Neural progenitor cell (in vitro differentiated cells): ENCODE data around the gene ADARB2. TPM values are rescaled to one million over a fixed set of nuclear protein-coding genes. Genes with fewer than 3 reads are reported as not detected.

Experiments used
- DNase-seq: peaks from one replicate; pipeline ENCODE4 v3.0.0-alpha.2; 2016; ENCODE audit warnings: low spot score
- H2AFZ ChIP-seq: fragments of 200-600 bp; sonication (generic); replicated peaks from 2 replicates; pipeline ENCODE4 v1.6.1; 2016; ENCODE audit warnings: antibody characterized with exemption
- H3F3A ChIP-seq: fragments of 200-600 bp; sonication (generic); 2 replicates; pipeline ENCODE4 v1.6.1; 2016; ENCODE audit warnings: antibody characterized with exemption, low read depth
- H3K27ac ChIP-seq: fragments of 200-600 bp; sonication (generic); 2 replicates; pipeline ENCODE4 v1.5.1; 2016; ENCODE audit warnings: mild to moderate bottlenecking
- H3K27me3 ChIP-seq: fragments of 200-600 bp; sonication (generic); 2 replicates; pipeline ENCODE4 v1.6.1; 2016; ENCODE audit warnings: mild to moderate bottlenecking, moderate library complexity
- H3K36me3 ChIP-seq: fragments of 200-600 bp; sonication (generic); 2 replicates; pipeline ENCODE4 v1.5.1; 2016
- H3K4me1 ChIP-seq: fragments of 200-600 bp; sonication (generic); 2 replicates; pipeline ENCODE4 v1.6.1; 2016; ENCODE audit warnings: mixed run types
- H3K4me2 ChIP-seq: fragments of 200-600 bp; sonication (generic); 2 replicates; pipeline ENCODE4 v1.6.1; 2016
- H3K4me3 ChIP-seq: fragments of 200-600 bp; sonication (generic); 2 replicates; pipeline ENCODE4 v1.5.1; 2016
- H3K79me2 ChIP-seq: fragments of 200-600 bp; sonication (generic); 2 replicates; pipeline ENCODE4 v1.6.1; 2016; ENCODE audit warnings: low read depth
- H3K9ac ChIP-seq: fragments of 200-600 bp; sonication (generic); 2 replicates; pipeline ENCODE4 v1.6.1; 2016
- H3K9me3 ChIP-seq: fragments of 200-600 bp; sonication (generic); 2 replicates; pipeline ENCODE4 v1.5.1; 2016; ENCODE audit warnings: low read depth
- H4K20me1 ChIP-seq: fragments of 200-600 bp; sonication (generic); 2 replicates; pipeline ENCODE4 v1.6.1; 2016; ENCODE audit warnings: low read depth
- H3K27ac Mint-ChIP-seq: 3 replicates; pipeline ENCODE4 v1.8.0; 2021; ENCODE audit warnings: mixed read lengths
- H3K27me3 Mint-ChIP-seq: 2 replicates; pipeline ENCODE4 v1.8.0; 2022; ENCODE audit warnings: low read depth, mild to moderate bottlenecking, inconsistent platforms, moderate library complexity, mixed read lengths; ENCODE audit not compliant: insufficient read depth
- H3K36me3 Mint-ChIP-seq: 3 replicates; pipeline ENCODE4 v1.8.0; 2021; ENCODE audit warnings: mixed read lengths
- H3K4me1 Mint-ChIP-seq: 3 replicates; pipeline ENCODE4 v1.8.0; 2021; ENCODE audit warnings: mixed read lengths
- H3K4me3 Mint-ChIP-seq: 3 replicates; pipeline ENCODE4 v1.8.0; 2021; ENCODE audit warnings: mild to moderate bottlenecking, moderate library complexity, mixed read lengths
- H3K9me3 Mint-ChIP-seq: 3 replicates; pipeline ENCODE4 v1.8.0; 2020; ENCODE audit warnings: mixed read lengths
- CTCF ChIP-seq: fragments of 200-600 bp; sonication (generic); IDR thresholded peaks from 2 replicates; pipeline ENCODE4 v1.5.1; 2017; ENCODE audit warnings: antibody characterized with exemption, mild to moderate bottlenecking
- EZH2 ChIP-seq: fragments of 200-600 bp; sonication (generic); IDR thresholded peaks from 2 replicates; pipeline ENCODE4 v1.6.1; 2017; ENCODE audit warnings: antibody characterized with exemption, mild to moderate bottlenecking, moderate library complexity
- EZH2phosphoT487 ChIP-seq: fragments of 200-600 bp; sonication (generic); IDR thresholded peaks from 2 replicates; pipeline ENCODE4 v1.6.1; 2017; ENCODE audit warnings: antibody characterized with exemption
- total RNA-seq: library from RNA; depleted of rRNA; stranded (reverse); fragments of >200 nt; gene quantifications from 2 replicates; pipeline ENCODE4 v1.2.3, GENCODE V29; 2015; ENCODE audit warnings: low replicate concordance

ADARB2 gene
- total RNA-seq, 1 donor from 2014 or later: not detected

DNA sequence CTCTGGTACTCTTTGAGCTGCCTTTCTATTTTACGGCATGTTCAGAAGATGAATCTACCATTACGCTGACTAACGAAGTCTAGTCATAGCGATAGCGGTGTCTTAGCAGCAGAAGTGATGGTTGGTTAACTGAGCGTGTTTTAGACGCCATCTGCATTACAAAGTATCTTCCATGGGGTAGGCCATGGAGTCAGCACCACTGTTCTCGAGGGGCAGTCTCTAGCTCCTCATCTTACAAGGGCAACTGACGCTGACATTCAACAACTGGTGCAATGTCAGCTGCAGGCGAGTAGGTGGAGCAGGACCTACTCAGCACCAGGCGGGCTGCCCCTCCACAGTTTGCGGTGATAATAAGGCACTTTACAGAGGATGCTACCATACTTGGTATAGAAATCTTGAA lies 88.7 kb downstream of the ADARB2 start:
- H3K36me3 ChIP-seq: no peaks in the 10 kb centered on the region
- Mint-ChIP-seq H3K9me3 (no peaks in the 10 kb centered on the region), H3K27me3 (peaks cover 4% of the 10 kb centered on the region), H3K4me1 (peaks cover 24% of the 10 kb centered on the region), H3K27ac (no peak overlapping the region), H3K4me3 (no peak overlapping the region), H3K36me3 (no peaks in the 10 kb centered on the region)
- no peak overlapping the region for H3K4me3 ChIP-seq
- no peak for DNase-seq
- no peaks in the 10 kb centered on the region for H3K79me2 ChIP-seq
- H3F3A ChIP-seq: no peaks in the 10 kb centered on the region
- H3K4me1 ChIP-seq: no peaks in the 10 kb centered on the region
- peaks cover 3% of the 10 kb centered on the region for H3K27me3 ChIP-seq
- no peaks in the 10 kb centered on the region for H3K9me3 ChIP-seq
- TF ChIP-seq EZH2phosphoT487 (no peak), EZH2 (no peak), CTCF (no peak)
- H4K20me1 ChIP-seq: peaks cover 6% of the 10 kb centered on the region
- no peak overlapping the region for H3K27ac ChIP-seq
- no peak overlapping the region for H3K9ac ChIP-seq
- no peak overlapping the region for H2AFZ ChIP-seq
- no peak overlapping the region for H3K4me2 ChIP-seq

DNA sequence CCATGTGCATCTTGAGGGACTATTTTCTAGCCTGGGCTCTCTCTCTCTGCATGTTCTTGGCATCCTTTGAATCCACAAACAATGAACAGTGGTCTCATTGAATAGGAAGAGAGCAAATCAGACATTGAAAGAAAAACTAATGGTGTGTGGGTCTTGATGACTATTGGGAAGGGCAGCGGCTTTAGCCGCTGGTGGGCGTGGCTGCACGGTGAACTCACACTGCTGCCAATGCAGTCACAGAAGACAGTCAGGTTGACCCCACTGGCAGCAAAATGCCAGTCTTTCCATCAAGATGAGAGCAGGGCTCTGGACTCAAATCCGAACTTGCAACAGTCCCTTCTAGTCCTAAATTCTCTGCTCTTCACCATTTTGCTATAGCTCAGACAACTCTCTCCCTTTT lies 91.0 kb downstream of the ADARB2 start:
- Mint-ChIP-seq H3K4me1 (peaks cover 15% of the 10 kb centered on the region), H3K4me3 (no peak overlapping the region), H3K9me3 (no peaks in the 10 kb centered on the region), H3K36me3 (no peaks in the 10 kb centered on the region), H3K27me3 (peaks cover 6% of the 10 kb centered on the region), H3K27ac (no peak overlapping the region)
- Histone ChIP-seq H3K36me3 (no peaks in the 10 kb centered on the region), H2AFZ (no peak overlapping the region), H3K79me2 (no peaks in the 10 kb centered on the region), H3K9ac (no peak overlapping the region), H4K20me1 (peaks cover 16% of the 10 kb centered on the region), H3K4me1 (no peaks in the 10 kb centered on the region), H3K27me3 (peaks cover 3% of the 10 kb centered on the region), H3K4me3 (no peak overlapping the region), H3F3A (no peaks in the 10 kb centered on the region), H3K27ac (no peak overlapping the region), H3K4me2 (no peak overlapping the region), H3K9me3 (no peaks in the 10 kb centered on the region)
- no peak for DNase-seq
- TF ChIP-seq EZH2phosphoT487: no peak
- TF ChIP-seq CTCF: no peak
- no peak for TF ChIP-seq EZH2

DNA sequence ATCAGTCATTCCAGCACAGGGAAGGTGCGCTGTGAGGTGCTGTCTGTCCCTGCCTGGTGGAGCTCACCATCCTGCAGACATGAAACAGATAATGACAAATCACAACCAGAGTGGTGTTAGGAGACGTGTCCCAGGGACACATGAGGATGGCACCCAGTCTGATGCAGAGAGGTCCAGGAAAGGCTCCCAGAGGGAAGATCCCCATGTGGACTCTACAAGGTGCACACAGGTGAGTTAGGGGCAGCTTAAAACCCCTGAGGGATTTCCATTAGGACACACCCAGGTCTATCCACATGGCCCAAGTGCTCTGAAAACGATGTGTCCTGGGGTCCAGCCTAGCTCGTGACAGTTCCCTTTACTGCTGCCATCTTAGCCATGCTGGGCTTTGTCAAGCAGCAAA lies 91.4 kb downstream of the ADARB2 start:
- Histone ChIP-seq H3K79me2 (no peaks in the 10 kb centered on the region), H2AFZ (no peak overlapping the region), H3K27ac (no peak overlapping the region), H3K36me3 (no peaks in the 10 kb centered on the region), H3K9me3 (no peaks in the 10 kb centered on the region), H3F3A (no peaks in the 10 kb centered on the region), H3K4me3 (no peak overlapping the region), H4K20me1 (peaks cover 16% of the 10 kb centered on the region), H3K4me1 (no peaks in the 10 kb centered on the region), H3K9ac (no peak overlapping the region), H3K27me3 (peaks cover 3% of the 10 kb centered on the region), H3K4me2 (no peak overlapping the region)
- no peaks in the 10 kb centered on the region for H3K9me3 Mint-ChIP-seq
- peaks cover 15% of the 10 kb centered on the region for H3K4me1 Mint-ChIP-seq
- no peak overlapping the region for H3K4me3 Mint-ChIP-seq
- H3K36me3 Mint-ChIP-seq: no peaks in the 10 kb centered on the region
- H3K27ac Mint-ChIP-seq: no peak overlapping the region
- no peak for DNase-seq
- TF ChIP-seq CTCF: no peak
- no peak for TF ChIP-seq EZH2
- TF ChIP-seq EZH2phosphoT487: no peak
- peaks cover 6% of the 10 kb centered on the region for H3K27me3 Mint-ChIP-seq
